Natural killer cell (primary cell): ENCODE results near the gene STH. TPM values are rescaled to one million over a fixed set of nuclear protein-coding genes. Genes with fewer than 3 reads are reported as not detected.

Experiments used
- ATAC-seq, 3 donors: fragments of 150-1000 bp in 2 of 3; fragments of 200-7000 bp in 1 of 3; cut with Tn5 transposase; 1 replicate in 1 of 3; 2 replicates in 2 of 3; pipeline ENCODE4 v1.10.0; 2021; ENCODE audit warnings: mild to moderate bottlenecking in 2 of 3, moderate library complexity in 2 of 3
- DNase-seq, 2 donors: peaks; one replicate each; pipeline versions ENCODE4 v3.0.0 to v3.0.0-alpha.2; 2013 to 2021; ENCODE audit warnings: mixed read lengths in 1 of 2
- H3K27ac ChIP-seq: one replicate; pipeline ENCODE4 v1.5.1; 2013; ENCODE audit warnings: mild to moderate bottlenecking, low read length
- H3K27me3 ChIP-seq: one replicate; pipeline ENCODE4 v1.6.1; 2013; ENCODE audit warnings: low read length; ENCODE audit not compliant: control insufficient read depth, insufficient read depth
- H3K36me3 ChIP-seq: one replicate; pipeline ENCODE4 v1.6.1; 2013; ENCODE audit warnings: low read length; ENCODE audit not compliant: control insufficient read depth, insufficient read depth
- H3K4me1 ChIP-seq: one replicate; pipeline ENCODE4 v1.6.1; 2013; ENCODE audit warnings: low read length; ENCODE audit not compliant: control insufficient read depth, insufficient read depth
- H3K4me3 ChIP-seq: one replicate; pipeline ENCODE4 v1.5.1; 2013; ENCODE audit warnings: low read length
- H3K9me3 ChIP-seq: one replicate; pipeline ENCODE4 v1.6.1; 2013; ENCODE audit warnings: low read length; ENCODE audit not compliant: control insufficient read depth, insufficient read depth
- H3K27ac Mint-ChIP-seq, 2 donors: one replicate each; pipeline ENCODE4 v1.8.0; 2022; ENCODE audit warnings: mild to moderate bottlenecking in 2 of 2, mixed read lengths in 2 of 2, moderate library complexity in 1 of 2
- H3K27me3 Mint-ChIP-seq, 2 donors: one replicate each; pipeline ENCODE4 v1.8.0; 2022; ENCODE audit warnings: low read depth in 2 of 2, mixed read lengths in 2 of 2
- H3K36me3 Mint-ChIP-seq: one replicate; pipeline ENCODE4 v1.8.0; 2022; ENCODE audit warnings: mixed read lengths
- H3K4me1 Mint-ChIP-seq, 2 donors: one replicate each; pipeline ENCODE4 v1.8.0; 2022; ENCODE audit warnings: mixed read lengths in 2 of 2
- H3K4me3 Mint-ChIP-seq: one replicate; pipeline ENCODE4 v1.8.0; 2022; ENCODE audit warnings: mild to moderate bottlenecking, moderate library complexity, mixed read lengths
- H3K9me3 Mint-ChIP-seq, 2 donors: one replicate each; pipeline ENCODE4 v1.8.0; 2022; ENCODE audit warnings: mixed read lengths in 2 of 2
- WGBS: methylation state at CpG from one replicate; pipeline ENCODE4 v1.1.7; 2013; ENCODE audit warnings: missing lambda C conversion rate; ENCODE audit not compliant: insufficient coverage; 5-methylcytosine and 5-hydroxymethylcytosine counted together
- intact Hi-C: fragments of 100-400 bp; cut with micrococcal nuclease; formaldehyde crosslinking; loops from one replicate; pipeline ENCODE4 v1.14.2; 2022
- total RNA-seq, 4 donors: library from RNA; stranded (reverse); fragments of 120-200 nt in 1 of 4; gene quantifications; one replicate each; pipeline versions ENCODE4 v1.2.3 to v1.2.4, GENCODE V29; 2013 to 2022
- TF ChIP-seq, protein P1 (sequence below): fragments of 200-600 bp; IDR thresholded peaks from one replicate; pipeline ENCODE4 v1.8.0; 2022; ENCODE audit warnings: antibody characterized with exemption

The STH gene
- total RNA-seq, 3 donors from 2014 or later (not counting 1 experiment from before 2014, with no cell fraction given) = not detected

- Histone ChIP-seq H3K9me3 (no peaks in the 10 kb centered on the region), H3K4me3 (no peak overlapping the region), H3K4me1 (no peaks in the 10 kb centered on the region), H3K27ac (no peak overlapping the region), H3K36me3 (no peaks in the 10 kb centered on the region), H3K27me3 (no peaks in the 10 kb centered on the region)
- Mint-ChIP-seq H3K4me1 (no peaks in the 10 kb centered on the region), H3K36me3 (no peaks in the 10 kb centered on the region), H3K4me3 (no peak overlapping the region), H3K9me3 (no peaks in the 10 kb centered on the region), H3K27me3 (peaks cover 0 to 7% of the 10 kb centered on the region in 2 donors), H3K27ac (no peak overlapping the region)
- DNase-seq = no peak
- TF ChIP-seq, protein P1, sequence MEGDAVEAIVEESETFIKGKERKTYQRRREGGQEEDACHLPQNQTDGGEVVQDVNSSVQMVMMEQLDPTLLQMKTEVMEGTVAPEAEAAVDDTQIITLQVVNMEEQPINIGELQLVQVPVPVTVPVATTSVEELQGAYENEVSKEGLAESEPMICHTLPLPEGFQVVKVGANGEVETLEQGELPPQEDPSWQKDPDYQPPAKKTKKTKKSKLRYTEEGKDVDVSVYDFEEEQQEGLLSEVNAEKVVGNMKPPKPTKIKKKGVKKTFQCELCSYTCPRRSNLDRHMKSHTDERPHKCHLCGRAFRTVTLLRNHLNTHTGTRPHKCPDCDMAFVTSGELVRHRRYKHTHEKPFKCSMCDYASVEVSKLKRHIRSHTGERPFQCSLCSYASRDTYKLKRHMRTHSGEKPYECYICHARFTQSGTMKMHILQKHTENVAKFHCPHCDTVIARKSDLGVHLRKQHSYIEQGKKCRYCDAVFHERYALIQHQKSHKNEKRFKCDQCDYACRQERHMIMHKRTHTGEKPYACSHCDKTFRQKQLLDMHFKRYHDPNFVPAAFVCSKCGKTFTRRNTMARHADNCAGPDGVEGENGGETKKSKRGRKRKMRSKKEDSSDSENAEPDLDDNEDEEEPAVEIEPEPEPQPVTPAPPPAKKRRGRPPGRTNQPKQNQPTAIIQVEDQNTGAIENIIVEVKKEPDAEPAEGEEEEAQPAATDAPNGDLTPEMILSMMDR = no peak
- WGBS = 85% methylated on average over 3 of the region's 3 CpGs
- ATAC-seq = no peak
- intact Hi-C loops = no loop called here
These were observed 9.3 kb upstream of the STH start for GRCh38 chr17:45989759-45990158.

DNA sequence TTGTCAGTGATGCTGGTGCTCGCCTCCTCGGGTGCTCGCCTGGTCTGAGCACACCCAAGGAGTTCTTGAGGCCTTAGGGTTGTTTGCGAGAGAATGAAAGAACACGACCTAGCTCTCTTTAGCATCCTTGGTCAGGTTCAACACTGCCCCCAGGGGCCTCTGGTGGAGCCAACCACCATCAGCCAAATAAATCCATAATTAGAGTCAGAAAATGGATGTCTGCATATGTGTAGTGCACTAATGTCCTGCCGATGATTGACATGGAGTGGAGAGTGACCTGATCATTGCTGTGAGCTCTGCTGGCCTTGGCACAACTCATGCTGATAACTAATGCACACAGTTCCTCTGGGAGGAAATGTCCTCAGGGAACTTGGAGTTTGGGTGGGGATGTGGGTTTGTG lies 8.2 kb upstream of the STH start:
- Histone ChIP-seq H3K4me1 (no peaks in the 10 kb centered on the region), H3K27me3 (no peaks in the 10 kb centered on the region), H3K9me3 (no peaks in the 10 kb centered on the region), H3K4me3 (no peak overlapping the region), H3K36me3 (no peaks in the 10 kb centered on the region), H3K27ac (no peak overlapping the region)
- intact Hi-C loops = no loop called here
- ATAC-seq (no peak), DNase-seq (no peak)
- Mint-ChIP-seq H3K27me3 (peaks cover 0 to 5% of the 10 kb centered on the region in 2 donors), H3K4me3 (no peak overlapping the region), H3K36me3 (no peaks in the 10 kb centered on the region), H3K27ac (no peak overlapping the region), H3K9me3 (no peaks in the 10 kb centered on the region), H3K4me1 (no peaks in the 10 kb centered on the region)
- TF ChIP-seq, protein P1 = no peak
- WGBS = 92% methylated on average over 6 of the region's 6 CpGs

GRCh38 chr17:45991341-45991740 lies 7.7 kb upstream of the STH start:
- H3K9me3 ChIP-seq = no peaks in the 10 kb centered on the region
- Mint-ChIP-seq H3K27me3 (peaks cover 0 to 4% of the 10 kb centered on the region in 2 donors), H3K4me1 (no peaks in the 10 kb centered on the region), H3K9me3 (no peaks in the 10 kb centered on the region), H3K27ac (no peak overlapping the region), H3K4me3 (no peak overlapping the region), H3K36me3 (no peaks in the 10 kb centered on the region)
- intact Hi-C loops = no loop called here
- DNase-seq (no peak), ATAC-seq (no peak)
- no peak overlapping the region for H3K27ac ChIP-seq
- H3K4me3 ChIP-seq = no peak overlapping the region
- no peaks in the 10 kb centered on the region for H3K4me1 ChIP-seq
- TF ChIP-seq, protein P1 = no peak
- H3K27me3 ChIP-seq = no peaks in the 10 kb centered on the region
- 90% methylated on average over 10 of the region's 10 CpGs for WGBS
- no peaks in the 10 kb centered on the region for H3K36me3 ChIP-seq

DNA sequence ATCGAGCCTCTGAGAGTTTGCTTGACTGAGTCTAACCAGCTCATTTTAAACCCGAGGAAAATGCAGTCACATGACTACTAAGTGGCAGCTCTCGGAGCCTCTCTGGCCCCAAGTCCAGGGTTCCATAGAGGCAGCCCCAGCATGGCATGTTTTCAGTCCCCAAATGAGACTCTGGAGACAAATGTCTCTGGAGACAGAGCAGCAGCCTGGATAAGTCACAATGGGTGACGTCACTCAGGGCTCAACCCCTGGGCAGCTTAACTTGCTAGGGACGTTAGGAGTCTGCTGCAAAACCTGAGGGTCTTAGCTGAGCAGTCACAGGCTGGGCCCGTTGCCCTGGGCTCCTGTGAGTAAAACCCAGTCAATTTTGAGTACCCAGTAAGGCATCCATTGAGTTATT lies 6.9 kb upstream of the STH start:
- no peak overlapping the region for H3K27ac Mint-ChIP-seq
- H3K9me3 ChIP-seq = no peaks in the 10 kb centered on the region

More for the DNA sequence above, 6.9 kb upstream of the STH start:
- no peaks in the 10 kb centered on the region for H3K9me3 Mint-ChIP-seq
- no peak overlapping the region for H3K27ac ChIP-seq
- 75% methylated on average over 6 of the region's 6 CpGs for WGBS
- no peaks in the 10 kb centered on the region for H3K4me1 ChIP-seq
- H3K4me3 ChIP-seq = no peak overlapping the region
- no peaks in the 10 kb centered on the region for H3K36me3 Mint-ChIP-seq
- no peaks in the 10 kb centered on the region for H3K36me3 ChIP-seq
- TF ChIP-seq, protein P1 = no peak
- ATAC-seq (no peak), DNase-seq (no peak)
- peaks cover 0 to 4% of the 10 kb centered on the region in 2 donors for H3K27me3 Mint-ChIP-seq
- H3K4me3 Mint-ChIP-seq = no peak overlapping the region
- no peaks in the 10 kb centered on the region for H3K27me3 ChIP-seq
- intact Hi-C loops = no loop called here
- H3K4me1 Mint-ChIP-seq = no peaks in the 10 kb centered on the region
